ENCODE data around the gene IL2RA. TPM values are rescaled to one million over a fixed set of nuclear protein-coding genes. Genes with fewer than 3 reads are reported as not detected.

Gene IL2RA
- not detected in 2 replicates for polyA plus RNA-seq
- not detected in 2 replicates for polyA minus RNA-seq

DNA sequence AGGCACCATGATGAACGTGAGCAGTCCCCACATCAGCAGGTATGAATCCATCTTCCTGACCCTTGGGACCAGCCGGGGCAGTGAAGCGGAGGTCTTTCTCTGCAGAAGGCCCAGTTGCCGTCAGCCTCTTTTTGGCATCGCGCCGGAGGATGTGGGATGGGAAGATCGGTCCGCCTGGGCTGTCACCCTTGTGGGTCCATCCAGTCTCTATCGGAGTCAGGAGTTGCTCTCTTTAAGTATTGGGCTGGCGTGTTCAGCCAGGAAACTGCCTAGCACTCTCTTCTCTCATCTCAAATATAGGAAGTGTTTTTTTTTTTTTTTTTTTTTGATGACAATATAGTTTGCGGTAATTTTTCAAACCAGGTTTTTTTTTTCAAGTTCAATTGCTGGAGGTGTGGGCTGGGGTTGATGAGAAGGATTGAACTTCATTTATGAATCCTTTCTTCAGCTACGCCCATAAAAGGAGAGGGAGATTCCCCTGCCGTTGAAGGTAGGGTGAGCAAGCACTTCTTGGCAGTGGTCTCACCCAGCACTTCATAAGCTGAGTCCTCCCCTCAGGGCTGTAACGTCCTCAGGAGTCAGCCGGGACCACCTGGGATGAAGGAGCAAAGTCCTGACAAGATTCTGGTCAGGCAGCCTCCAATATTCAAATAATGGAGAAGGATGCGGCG lies at the start of gene IL2RA:
Gene IL2RA (minus strand): TSS at position 267 of the 671 bp plus-strand sequence. CDS start 216 bp downstream, at position 51.
- Histone ChIP-seq H4K20me1 (ENCODE audit: insufficient read depth) (no peaks in the 10 kb centered on the region), H3K9me3 (ENCODE audit: low read length) (no peaks in the 10 kb centered on the region), H3K36me3 (ENCODE audit: insufficient read depth, low read length) (no peaks in the 10 kb centered on the region), H3K9me2 (ENCODE audit: insufficient read depth, low read length) (no peaks in the 10 kb centered on the region), H3K4me3 (ENCODE audit: low read length) (no peak within 1 kb of the TSS), H3K27ac (ENCODE audit: low read length) (no peak within 1 kb of the TSS), H3K4me2 (ENCODE audit: low read length) (no peak within 1 kb of the TSS), H3K79me2 (replicated peaks; ENCODE audit: insufficient read depth, low read length) (no peaks in the 10 kb centered on the region), H3K9ac (ENCODE audit: low read length) (no peak within 1 kb of the TSS), H3F3A (ENCODE audit: insufficient read depth, low read length, poor library complexity, severe bottlenecking) (no peaks in the 10 kb centered on the region), H3K27me3 (ENCODE audit: insufficient read depth, low read depth, low read length) (no peaks in the 10 kb centered on the region), H2AFZ (ENCODE audit: low read depth, low read length) (no peak within 1 kb of the TSS)
- TF ChIP-seq RAD21 (conservative IDR thresholded peaks at IDR 0.05) (no peak), POLR2AphosphoS5 (IDR thresholded peaks at IDR 0.05) (no peak), TAF1 (IDR thresholded peaks at IDR 0.05; ENCODE audit: low read depth) (no peak)
- TF ChIP-seq, protein P1, sequence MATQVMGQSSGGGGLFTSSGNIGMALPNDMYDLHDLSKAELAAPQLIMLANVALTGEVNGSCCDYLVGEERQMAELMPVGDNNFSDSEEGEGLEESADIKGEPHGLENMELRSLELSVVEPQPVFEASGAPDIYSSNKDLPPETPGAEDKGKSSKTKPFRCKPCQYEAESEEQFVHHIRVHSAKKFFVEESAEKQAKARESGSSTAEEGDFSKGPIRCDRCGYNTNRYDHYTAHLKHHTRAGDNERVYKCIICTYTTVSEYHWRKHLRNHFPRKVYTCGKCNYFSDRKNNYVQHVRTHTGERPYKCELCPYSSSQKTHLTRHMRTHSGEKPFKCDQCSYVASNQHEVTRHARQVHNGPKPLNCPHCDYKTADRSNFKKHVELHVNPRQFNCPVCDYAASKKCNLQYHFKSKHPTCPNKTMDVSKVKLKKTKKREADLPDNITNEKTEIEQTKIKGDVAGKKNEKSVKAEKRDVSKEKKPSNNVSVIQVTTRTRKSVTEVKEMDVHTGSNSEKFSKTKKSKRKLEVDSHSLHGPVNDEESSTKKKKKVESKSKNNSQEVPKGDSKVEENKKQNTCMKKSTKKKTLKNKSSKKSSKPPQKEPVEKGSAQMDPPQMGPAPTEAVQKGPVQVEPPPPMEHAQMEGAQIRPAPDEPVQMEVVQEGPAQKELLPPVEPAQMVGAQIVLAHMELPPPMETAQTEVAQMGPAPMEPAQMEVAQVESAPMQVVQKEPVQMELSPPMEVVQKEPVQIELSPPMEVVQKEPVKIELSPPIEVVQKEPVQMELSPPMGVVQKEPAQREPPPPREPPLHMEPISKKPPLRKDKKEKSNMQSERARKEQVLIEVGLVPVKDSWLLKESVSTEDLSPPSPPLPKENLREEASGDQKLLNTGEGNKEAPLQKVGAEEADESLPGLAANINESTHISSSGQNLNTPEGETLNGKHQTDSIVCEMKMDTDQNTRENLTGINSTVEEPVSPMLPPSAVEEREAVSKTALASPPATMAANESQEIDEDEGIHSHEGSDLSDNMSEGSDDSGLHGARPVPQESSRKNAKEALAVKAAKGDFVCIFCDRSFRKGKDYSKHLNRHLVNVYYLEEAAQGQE (IDR thresholded peaks at IDR 0.05; ENCODE audit: borderline replicate concordance): no peak

DNA sequence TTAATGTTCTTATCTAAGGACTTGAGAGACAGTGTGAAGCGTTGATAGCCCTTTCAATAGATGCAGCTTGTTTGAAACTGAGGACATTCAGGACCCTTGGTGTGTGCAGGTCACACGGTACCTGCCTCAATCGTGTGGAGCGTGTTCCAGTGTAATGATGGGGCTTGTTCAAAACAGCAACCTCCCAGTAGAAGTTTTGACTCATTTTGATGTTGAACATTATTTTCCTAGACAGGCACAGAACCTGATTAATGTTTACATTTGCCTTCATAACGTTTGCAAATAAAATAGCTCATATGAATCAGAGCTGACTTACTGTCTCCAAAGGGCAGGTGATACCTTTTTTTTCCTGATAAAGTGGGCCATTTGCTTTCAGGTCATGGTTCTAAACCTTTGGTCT lies 48.0 kb upstream of the IL2RA start:
- peaks cover 25% of the 10 kb centered on the region for H3K36me3 ChIP-seq (ENCODE audit: insufficient read depth, low read length)
- no peak overlapping the region for H3K27ac ChIP-seq (ENCODE audit: low read length)
- no peaks in the 10 kb centered on the region for H3K9me3 ChIP-seq (ENCODE audit: low read length)
- TF ChIP-seq RAD21 (conservative IDR thresholded peaks at IDR 0.05): no peak
- TF ChIP-seq MXI1 (conservative IDR thresholded peaks at IDR 0.05; ENCODE audit: poor library complexity, severe bottlenecking): no peak
- TF ChIP-seq, protein P1 (IDR thresholded peaks at IDR 0.05; ENCODE audit: borderline replicate concordance): no peak
- no peak for TF ChIP-seq SMC3 (conservative IDR thresholded peaks at IDR 0.05; ENCODE audit: poor library complexity)
- TF ChIP-seq POLR2AphosphoS5 (IDR thresholded peaks at IDR 0.05): no peak
- TF ChIP-seq, protein P2, sequence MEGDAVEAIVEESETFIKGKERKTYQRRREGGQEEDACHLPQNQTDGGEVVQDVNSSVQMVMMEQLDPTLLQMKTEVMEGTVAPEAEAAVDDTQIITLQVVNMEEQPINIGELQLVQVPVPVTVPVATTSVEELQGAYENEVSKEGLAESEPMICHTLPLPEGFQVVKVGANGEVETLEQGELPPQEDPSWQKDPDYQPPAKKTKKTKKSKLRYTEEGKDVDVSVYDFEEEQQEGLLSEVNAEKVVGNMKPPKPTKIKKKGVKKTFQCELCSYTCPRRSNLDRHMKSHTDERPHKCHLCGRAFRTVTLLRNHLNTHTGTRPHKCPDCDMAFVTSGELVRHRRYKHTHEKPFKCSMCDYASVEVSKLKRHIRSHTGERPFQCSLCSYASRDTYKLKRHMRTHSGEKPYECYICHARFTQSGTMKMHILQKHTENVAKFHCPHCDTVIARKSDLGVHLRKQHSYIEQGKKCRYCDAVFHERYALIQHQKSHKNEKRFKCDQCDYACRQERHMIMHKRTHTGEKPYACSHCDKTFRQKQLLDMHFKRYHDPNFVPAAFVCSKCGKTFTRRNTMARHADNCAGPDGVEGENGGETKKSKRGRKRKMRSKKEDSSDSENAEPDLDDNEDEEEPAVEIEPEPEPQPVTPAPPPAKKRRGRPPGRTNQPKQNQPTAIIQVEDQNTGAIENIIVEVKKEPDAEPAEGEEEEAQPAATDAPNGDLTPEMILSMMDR (IDR thresholded peaks at IDR 0.05; ENCODE audit: poor library complexity, severe bottlenecking): no peak
- TF ChIP-seq TAF1 (IDR thresholded peaks at IDR 0.05; ENCODE audit: low read depth): no peak
- no peak for TF ChIP-seq EP300 (conservative IDR thresholded peaks at IDR 0.05; ENCODE audit: poor library complexity, severe bottlenecking)
- TF ChIP-seq EZH2 (IDR thresholded peaks at IDR 0.05; ENCODE audit: borderline replicate concordance, insufficient read depth, low read length, poor library complexity, severe bottlenecking): no peak
- no peaks in the 10 kb centered on the region for H3K9me2 ChIP-seq (ENCODE audit: insufficient read depth, low read length)
- no peaks in the 10 kb centered on the region for H4K20me1 ChIP-seq (ENCODE audit: insufficient read depth)
- no peak overlapping the region for H3K4me2 ChIP-seq (ENCODE audit: low read length)
- no peak overlapping the region for H3K4me3 ChIP-seq (ENCODE audit: low read length)
- H3F3A ChIP-seq (ENCODE audit: insufficient read depth, low read length, poor library complexity, severe bottlenecking): no peaks in the 10 kb centered on the region
- no peaks in the 10 kb centered on the region for H3K79me2 ChIP-seq (replicated peaks; ENCODE audit: insufficient read depth, low read length)
- no peaks in the 10 kb centered on the region for H3K27me3 ChIP-seq (ENCODE audit: insufficient read depth, low read depth, low read length)
- no peak overlapping the region for H2AFZ ChIP-seq (ENCODE audit: low read depth, low read length)
- no peak overlapping the region for H3K9ac ChIP-seq (ENCODE audit: low read length)

All from neural cell (in vitro differentiated cells).